Femur (tissue), 1 donor: Measurements from ENCODE around the gene TCERG1L.
"Not testable (repeated sequence)": the region's sequence is repeated elsewhere in the genome, so short reads cannot be mapped to it uniquely, and the experiment has no call there.

Source experiments
- DNase-seq: peaks from one replicate; pipeline ENCODE4 v3.0.0-alpha.2; 2017

Gene TCERG1L

DNA sequence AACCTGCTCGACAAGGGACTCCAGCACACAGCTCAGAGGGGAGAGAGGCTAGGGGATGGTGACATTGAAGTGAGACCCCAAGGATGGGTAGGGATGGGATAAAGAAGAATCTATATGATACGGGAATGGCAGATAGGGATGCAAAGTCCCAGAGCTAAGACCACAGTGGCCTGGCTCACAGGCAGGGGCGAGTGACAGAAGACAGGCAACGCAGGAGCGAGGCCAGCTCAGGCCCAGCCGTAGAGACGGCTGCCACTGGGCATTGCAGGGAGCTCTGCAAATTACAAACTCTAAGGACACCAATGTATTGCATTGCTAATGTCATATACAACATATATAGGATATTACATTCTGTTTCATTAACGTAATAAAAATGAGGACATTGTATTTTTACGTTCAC lies 131.4 kb downstream of the TCERG1L start:
- no peak for DNase-seq

DNA sequence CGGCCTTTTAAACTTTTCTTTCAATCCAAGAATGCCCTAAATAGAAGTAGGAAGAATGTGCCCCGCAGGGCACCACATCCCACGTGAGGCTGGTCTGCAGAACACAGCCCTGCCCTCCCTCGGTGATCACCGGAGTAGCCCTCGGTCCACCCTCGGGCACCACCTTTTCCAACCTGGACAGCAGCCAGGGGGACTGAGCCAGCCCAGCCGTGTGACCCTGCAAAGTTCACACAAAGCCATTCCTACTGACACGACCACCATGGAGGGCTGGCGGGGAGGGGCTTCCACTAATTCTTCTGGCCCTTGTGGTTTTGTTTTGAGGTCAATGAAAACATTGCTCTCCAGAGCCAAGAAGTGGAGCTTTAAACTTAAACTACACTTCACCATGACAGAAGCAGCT lies 132.2 kb downstream of the TCERG1L start:
- DNase-seq = no peak

GRCh38 chr10:131178521-131179331 lies 132.8 kb downstream of the TCERG1L start:
- DNase-seq = no peak

DNA sequence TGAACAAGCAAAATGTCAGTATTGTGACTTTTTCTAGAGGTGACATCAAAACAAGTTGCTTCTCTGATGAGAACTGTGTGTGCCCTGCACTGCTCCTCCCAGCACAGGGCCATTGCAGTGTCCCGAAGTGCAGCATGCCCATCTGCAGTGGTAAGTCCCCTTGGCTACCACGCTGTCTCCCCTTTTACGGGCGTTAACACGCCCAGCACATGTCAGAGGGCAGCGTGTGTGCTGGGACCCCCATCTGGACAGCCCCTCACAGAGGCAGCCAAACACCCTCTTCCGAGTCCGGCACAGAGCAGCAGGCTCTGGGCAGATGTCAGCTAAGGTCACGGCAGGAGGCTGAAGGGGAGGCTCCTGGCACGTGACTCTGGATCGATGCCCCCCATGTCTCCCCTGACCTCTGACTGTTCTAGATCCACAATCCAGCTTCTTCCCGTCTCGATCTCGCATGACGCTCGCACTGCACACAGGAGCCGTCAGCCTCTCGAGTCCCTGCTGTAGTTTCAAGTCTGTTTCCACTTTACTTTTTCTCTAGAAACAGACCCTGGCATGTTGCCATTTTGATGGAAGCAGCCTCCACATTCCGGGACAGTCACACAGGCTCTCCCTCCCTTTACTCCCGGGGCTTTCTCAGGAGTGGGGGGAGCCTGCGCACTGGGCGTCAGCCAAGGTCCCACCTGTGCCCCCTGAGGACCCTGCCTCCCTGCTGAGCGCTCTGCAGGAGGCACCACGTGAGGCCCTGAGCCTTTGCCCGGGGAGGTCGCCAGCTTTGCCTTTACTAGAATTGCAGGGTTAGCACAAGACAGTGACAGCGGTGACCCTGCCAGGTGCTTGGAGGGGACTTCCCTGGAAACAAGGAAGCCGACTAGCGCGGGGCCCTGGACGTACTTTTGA lies 133.8 kb downstream of the TCERG1L start:
- DNase-seq = no peak

GRCh38 chr10:131176907-131177306 lies 134.6 kb downstream of the TCERG1L start:
- DNase-seq = no peak

DNA sequence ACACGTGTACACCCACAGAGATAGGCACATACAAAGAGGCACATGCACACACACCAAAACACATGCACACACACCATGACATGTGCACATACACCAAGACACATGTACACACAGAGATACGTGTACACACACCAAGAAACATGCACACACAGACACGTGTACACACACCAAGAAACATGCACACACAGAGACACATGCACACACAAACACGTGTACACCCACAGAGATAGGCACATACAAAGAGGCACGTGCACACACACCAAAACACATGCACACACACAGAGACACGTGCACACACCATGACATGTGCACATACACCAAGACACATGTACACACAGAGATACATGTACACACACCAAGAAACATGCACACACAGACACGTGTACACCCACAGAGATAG lies 135.2 kb downstream of the TCERG1L start:
- DNase-seq = not testable (repeated sequence)

- no peak for DNase-seq
Observed at GRCh38 chr10:131175891-131176290, 135.6 kb downstream of the TCERG1L start.

DNA sequence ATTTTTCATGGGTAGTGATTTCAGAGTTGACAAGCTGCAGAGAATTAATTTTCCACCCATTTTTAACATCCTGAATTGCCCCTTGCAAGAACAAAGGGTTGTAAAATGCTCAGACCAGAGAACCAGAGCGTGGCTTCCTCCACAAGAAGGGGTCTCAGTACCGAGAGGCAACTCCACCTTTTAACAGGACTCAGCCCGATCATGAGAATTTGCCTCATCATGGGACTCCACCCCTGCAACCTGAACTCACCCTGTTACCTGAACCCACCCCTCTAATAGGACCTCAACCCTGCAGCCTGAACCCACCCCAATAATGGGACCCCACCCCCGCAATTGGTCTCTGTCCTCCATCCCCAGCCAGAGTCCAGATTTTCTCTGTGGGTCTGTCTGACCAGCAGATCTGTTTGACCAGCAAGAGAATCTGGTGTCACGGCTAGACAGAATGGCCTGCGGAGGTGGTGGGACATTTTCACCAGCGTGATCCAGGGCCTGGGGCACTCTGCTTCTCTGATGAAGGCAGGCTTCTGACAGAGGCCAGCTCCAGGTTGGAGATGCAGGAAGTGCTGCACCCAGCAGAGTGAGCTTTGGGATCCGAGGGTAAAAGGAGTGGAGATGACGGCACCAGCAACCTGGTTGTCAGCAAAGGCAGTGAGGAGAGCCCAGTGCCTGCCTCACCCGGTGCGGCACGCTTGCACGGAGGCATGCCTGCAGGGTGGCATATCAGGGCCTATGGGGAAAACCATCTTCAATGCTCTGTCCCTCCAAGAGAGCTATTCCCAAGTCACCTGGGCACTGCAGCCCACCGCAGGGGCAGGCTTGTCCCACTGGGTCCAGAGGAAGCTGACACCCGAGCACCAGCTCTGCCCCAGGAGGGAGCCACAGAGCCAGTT lies 136.6 kb downstream of the TCERG1L start:
- DNase-seq = no peak

- no peak for DNase-seq
Observed at GRCh38 chr10:131174211-131174565, 137.3 kb downstream of the TCERG1L start.

GRCh38 chr10:131173484-131174210 lies 137.9 kb downstream of the TCERG1L start:
- no peak for DNase-seq

DNA sequence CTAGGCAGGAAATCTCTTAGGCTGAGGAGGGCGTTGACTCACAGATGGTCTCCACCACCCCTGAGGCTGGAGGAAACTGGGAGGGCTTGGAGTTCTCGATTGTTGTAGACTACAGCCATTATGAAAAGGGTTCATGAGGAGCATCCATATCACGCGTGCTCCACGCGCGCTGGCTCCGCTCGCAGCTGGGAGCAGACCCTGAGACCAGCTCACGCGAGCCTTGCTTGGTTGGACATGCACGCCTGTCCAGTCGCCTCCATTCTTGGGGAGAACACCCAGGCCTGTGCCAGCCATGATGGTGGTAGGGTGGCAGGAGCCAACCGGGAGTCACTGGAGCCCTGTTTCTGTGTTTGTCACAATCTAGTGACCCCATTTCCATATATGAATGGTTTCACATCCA lies 139.1 kb downstream of the TCERG1L start:
- no peak for DNase-seq

DNA sequence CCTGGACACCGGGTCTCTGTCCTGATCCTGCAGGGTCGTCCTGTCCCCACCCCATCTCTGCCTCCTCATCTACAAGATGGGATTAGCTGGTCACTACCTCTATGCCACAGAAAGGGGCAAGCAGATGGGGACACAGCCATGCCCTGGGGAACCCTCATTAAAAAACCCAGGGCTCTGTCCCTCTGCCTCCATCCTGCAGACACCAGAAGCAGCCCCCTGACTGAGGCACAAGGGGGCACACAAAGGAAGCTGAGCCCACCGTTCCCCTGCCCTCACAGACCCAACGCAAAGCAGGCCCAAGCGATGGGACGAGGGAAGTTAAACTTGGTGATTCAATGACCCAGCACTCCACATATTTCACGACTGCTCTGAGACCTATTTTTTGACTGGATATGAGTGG lies 142.4 kb downstream of the TCERG1L start:
- DNase-seq = peak; percentile 3

- DNase-seq = peak; percentile 8
Observed at GRCh38 chr10:131168238-131168875, 143.2 kb downstream of the TCERG1L start.

GRCh38 chr10:131167036-131167860 lies 144.3 kb downstream of the TCERG1L start:
- DNase-seq = peak; percentile 7

DNA sequence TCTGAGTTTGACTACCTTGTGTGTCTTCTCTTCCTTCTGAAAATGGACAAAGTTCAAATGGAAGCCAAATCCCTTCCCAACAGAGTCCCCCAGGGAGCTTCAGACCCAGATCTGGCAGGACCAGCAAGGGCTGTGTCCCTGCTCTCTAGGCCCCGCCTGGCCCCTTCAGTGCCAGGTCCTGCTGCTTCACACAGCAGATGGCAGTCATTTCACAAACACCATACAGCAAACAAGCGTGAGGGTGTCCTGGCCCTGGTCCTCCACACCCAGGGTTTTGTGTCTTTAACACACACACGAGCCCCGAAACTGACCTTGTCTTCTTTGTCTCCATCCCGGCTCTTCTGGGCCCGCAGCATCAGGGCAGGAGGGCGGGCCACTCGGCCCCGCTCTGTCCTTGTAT lies 145.0 kb downstream of the TCERG1L start:
- peak; percentile 9 for DNase-seq

- DNase-seq = no peak
Observed at GRCh38 chr10:131165092-131165491, 146.4 kb downstream of the TCERG1L start.

GRCh38 chr10:131162866-131163843 lies 148.4 kb downstream of the TCERG1L start:
- DNase-seq = no peak

GRCh38 chr10:131162211-131162610 lies 149.3 kb downstream of the TCERG1L start:
- DNase-seq = no peak

- DNase-seq = no peak
Observed at GRCh38 chr10:131161087-131161486, 150.4 kb downstream of the TCERG1L start.
